GM18526 (cell line): ENCODE results near the gene NRG3.

ENCODE experiments used
- POLR2A ChIP-seq: IDR thresholded peaks from 3 replicates; pipeline ENCODE4 v1.6.1; 2011; ENCODE audit not compliant: insufficient read length; ENCODE audit errors: extremely low read depth

NRG3 gene

DNA sequence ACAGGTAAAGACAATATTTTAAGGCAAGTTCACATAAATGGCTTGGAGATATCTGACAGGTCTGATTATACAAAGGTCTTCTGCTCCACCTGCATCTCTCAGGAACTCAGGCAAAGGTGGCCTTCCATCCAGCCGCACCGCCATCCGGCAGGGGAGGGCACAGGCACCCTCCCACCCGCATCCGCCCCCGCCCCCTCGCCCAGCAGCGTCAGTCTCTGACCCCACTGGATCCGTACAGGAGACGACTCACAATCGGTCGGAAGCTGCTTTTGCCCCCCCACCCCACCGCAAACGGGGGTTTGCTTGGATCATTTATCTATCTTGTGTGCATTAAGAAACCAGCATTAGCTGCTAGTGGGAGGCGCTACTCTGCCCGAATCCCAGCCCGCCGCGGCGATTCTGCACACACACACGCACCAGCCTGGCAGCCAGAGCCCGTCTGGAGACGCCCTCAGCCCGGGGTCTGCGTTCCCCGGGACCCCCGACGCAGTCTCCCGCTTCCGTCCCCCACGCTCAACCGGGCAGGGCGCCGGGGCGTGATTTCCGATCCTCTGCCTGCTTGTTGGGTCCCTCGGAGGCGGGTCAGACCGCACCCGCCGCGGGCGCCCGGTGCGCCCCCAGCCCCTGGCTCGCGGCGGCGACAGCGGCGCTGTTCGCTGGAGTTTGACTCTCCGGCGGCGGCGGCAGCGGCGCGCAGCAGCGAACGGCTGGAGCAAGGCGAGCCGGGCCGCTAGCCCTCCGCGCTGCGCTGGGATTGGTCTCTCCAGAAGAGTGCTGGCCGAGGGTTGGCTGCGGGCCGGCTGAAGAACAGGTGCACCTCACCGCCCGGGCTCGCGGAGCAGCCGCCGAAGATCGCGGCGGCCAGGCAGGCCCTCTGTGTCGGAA is 820 bp upstream of the NRG3 start:
- no peak for TF ChIP-seq POLR2A

DNA sequence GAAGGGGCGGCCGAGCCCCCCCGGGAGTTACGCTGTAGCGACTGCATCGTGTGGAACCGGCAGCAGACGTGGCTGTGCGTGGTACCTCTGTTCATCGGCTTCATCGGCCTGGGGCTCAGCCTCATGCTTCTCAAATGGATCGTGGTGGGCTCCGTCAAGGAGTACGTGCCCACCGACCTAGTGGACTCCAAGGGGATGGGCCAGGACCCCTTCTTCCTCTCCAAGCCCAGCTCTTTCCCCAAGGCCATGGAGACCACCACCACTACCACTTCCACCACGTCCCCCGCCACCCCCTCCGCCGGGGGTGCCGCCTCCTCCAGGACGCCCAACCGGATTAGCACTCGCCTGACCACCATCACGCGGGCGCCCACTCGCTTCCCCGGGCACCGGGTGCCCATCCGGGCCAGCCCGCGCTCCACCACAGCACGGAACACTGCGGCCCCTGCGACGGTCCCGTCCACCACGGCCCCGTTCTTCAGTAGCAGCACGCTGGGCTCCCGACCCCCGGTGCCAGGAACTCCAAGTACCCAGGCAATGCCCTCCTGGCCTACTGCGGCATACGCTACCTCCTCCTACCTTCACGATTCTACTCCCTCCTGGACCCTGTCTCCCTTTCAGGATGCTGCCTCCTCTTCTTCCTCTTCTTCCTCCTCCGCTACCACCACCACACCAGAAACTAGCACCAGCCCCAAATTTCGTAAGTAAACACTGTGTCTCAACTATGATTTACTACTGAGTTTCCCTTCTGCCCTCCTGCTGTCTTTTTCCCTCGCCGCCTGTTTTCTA is 666 bp downstream of the NRG3 start:
- TF ChIP-seq POLR2A, result no peak

DNA sequence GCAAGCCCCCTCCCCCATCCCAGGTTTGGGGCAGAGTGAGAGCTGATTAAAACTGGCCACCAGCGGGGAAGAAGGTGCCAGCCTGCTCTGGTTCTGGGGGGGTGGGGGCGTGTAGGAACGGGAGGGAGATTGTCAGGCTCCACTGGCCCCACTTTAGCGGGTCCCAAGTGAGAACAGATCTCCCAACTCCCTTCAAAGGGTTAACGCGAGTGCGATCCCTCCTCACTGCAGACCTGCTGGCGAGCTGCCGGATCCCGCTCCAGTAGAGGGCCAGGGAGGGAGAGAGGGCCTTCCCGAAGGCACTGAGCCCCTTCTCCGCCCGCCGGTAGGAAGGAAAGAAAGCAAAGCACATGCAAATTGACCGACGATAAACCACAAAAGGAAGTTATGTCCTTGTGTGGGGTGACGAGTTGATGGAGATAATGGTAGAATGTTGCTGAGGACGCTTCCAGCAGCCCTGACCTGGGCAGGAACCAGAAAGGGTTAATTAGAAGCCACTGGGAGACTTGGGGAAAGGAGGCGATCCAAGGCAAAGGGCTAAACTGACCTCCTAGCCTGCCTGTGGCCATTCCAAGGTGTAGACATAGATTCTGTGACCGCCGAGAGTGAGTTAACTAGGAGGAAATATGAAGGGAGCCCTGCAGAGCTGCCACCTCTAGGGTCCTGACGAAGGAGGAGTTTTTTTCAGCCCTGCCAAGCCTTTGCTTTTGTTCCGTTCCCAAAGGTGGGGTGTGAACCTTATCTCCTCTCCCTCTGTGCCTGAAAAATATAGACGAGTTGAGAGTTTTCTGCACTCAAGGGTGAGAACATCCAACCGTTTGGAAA is 1.5 kb downstream of the NRG3 start:
- TF ChIP-seq POLR2A, result no peak

DNA sequence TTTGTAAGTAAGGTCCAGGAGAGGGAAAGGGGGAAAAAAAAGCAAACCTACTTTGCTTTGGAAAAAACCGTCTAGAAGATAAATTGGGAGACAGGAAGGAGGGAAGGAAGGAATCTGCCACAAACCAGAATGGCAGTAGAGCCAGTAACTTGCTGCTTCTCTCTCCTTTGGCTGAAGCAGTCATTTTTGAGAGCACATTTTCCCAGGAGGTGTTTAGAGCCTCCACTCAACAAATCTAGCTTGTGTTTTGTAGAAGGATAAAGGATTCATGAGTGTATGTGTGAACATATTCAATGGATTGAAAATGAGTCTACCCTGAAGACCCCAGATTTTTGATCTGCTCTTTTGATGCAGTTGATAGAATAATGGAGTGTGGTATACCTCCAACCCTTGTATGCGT is 2.6 kb downstream of the NRG3 start:
- no peak for TF ChIP-seq POLR2A

DNA sequence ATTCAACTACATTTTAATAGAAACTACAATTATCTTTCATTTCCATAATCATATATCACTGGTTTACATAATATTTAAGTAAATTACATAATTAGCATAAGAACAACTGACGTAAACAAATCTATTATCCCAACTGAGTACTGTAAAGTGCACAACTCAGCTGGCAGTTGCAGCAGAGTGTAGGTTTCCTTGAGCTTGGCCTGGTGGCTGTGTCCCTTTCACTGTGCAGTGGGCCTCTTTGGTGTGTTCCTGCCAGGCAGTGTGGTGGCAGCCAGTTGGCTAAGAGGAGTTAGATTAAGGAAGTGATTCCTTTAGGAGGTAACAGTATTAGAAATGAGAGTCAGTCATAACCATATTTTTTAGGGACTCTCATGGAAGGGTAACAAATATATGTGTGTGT is 7.0 kb downstream of the NRG3 start:
- TF ChIP-seq POLR2A, result no peak

DNA sequence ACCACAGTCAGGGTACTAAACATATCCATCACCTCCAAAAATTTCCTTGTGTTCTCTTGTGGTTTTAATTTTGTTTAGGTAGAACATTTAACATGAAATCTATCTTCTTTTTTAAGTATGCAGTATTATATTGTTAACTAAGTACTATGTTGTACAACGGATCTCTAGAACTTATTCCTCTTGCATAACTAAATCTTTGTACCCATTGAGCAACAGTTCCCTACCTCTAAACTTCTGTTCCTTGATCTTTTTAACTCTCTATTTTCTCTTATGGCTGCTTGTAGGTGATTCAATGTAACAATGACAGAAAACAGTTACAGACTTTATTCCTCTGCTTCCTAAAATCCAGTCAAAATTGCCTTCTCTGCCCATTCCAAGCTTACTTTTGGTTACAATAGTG is 9.9 kb downstream of the NRG3 start:
- TF ChIP-seq POLR2A, result no peak

DNA sequence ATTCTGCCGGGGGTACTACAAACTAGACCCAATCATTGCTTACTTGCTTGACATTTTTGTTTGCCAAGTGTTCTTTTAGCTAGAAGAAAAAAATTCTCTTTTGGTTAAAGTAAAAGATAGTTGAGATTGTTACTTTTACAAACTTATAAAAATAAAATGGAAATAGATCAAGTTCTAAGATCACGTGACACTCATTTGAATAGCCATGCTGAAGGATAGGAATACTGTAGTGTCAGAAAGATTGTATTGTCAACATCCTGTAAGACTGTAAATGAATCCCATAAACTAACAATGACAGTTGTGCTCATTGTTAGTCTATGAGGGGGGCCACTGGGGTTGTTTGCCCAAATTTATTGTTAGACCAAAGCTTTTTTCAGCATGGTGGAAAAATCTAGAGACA is 10.5 kb downstream of the NRG3 start:
- TF ChIP-seq POLR2A, result no peak

DNA sequence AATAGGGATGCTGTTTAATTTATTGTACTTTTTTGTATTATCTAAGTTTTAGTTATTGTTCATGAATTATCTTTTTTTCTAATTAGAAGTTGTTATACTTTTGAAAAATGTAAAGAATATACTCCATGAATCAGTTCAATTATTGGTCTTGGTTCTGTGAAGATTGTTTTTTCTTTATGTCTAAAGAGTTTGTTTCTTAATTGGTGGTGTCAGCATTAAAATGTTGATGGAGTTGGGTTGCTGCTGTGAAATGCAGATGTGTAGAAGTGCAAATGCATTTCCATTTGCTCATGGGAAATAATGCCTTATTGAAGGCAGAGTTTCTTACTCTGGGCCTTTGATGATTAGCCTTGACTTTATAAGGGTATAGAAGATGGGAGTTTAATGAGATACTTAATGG is 11.9 kb downstream of the NRG3 start:
- TF ChIP-seq POLR2A, result no peak

DNA sequence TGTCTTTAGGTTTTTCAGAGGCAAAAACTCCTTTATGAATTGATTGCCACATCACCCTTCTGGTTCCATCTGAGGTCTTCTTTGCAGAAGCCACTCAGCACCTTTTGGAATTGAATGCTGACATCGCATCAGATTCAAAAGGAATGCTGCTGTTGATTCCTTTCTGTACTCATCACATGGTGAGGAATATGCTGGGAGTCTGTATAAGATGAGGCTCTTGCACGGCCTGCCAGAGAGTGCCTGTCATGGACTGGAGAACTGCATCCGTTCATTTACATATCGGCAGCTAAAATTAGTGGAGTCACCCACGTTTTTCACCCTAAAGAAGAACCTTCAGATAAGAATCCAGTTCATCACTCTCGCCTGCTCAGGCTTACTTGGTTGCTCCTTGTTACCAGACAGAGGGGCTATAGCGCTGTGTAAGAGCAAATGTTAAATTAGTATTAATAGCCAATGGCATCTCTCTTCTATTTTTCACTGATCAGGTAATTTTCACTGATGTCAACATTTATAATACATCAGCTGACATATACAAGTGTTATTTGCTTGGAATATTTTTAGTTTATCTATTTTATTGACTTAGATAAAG is 14.3 kb downstream of the NRG3 start:
- no peak for TF ChIP-seq POLR2A

DNA sequence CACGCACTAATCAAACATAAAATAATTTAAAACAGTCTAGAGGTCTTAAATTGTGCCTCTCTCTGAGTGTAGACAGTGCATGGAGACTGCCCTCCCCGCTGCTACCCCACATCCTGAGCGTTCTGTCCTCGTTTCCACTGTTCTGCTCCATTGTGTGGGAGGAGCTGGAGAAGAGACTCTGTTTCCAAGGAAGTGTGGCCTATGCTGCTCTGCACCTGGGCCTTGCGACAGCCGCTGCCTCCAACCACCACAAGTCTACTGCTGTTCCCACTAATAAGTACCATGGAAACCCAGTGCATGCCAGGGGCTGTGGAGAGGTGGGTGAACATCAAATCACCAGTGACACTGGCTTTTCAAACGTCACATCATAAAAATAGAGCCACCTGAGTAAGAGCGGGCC is 19.6 kb downstream of the NRG3 start:
- no peak for TF ChIP-seq POLR2A

DNA sequence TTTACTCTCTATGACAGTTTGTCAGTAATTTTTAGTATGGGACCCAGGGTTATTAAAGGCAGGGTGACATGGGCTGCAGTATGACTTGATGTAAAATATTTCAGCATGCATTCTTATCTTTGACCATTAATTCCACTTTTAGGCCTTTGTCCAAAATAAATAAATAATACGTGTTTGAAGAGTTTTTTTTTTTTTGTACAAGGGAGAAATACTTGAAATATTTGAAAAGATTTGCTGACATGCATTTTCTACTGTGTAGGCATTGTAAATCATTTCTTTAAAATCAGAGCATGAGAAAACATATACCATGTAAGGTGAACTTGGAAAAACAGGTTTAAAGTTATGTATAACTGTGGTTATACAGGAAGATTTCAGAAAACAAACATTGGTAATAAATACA is 23.5 kb downstream of the NRG3 start:
- TF ChIP-seq POLR2A, result no peak

DNA sequence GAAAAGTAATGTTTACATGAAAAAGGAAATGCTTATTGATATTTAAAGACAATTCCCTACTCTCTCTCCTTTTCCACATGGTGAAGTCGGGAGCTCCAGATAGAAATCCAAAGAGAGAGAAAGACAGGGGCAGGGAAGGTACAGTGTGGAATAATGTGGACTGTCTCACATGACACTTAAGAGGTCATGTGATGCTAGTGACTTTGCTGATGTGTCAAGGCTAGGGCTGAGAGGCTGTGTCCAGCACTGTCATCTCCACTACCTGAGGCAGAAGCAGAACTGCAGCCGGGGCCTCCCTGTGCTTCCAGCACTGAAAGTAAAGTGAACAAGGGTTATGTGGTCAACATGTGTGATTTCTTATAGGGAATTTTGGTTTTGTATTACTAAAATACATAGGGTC is 26.0 kb downstream of the NRG3 start:
- TF ChIP-seq POLR2A, result no peak

DNA sequence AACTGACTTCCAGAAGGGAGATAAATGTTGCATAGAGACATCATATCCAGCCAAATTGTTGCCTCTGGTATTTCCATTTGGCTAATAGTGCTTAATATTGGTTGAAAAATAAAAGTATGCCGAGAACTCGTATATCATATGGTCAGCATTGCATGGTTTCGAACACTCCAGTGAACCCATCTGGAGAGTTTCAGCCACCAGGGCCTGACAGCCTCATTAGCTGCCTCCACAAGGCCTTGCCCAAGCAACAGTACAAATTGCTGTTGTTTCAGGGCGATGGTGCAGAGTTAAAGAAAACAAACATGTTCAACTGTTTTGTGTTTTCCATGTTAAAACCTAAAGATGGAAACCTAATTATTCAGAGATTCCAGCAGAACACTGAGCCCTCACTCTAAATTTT is 28.5 kb downstream of the NRG3 start:
- no peak for TF ChIP-seq POLR2A

DNA sequence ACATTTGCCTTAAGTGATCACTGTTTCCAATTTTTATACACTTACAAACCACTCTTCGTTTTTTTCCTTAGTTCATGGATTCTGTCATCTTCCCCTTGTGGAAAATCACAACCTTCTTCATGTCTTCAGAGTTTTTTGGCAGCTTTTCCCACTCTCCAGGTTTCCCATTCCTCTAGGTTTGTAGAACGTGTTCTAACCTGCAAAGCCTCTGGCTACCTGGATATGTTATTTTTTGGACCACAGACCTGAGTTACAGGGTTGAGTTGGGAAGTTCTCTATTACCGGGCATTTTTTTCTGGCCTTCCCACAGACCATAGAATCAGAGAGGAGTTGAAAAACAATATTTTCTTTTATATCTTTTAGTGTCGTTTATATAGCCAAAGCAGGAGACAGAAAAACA is 30.2 kb downstream of the NRG3 start:
- TF ChIP-seq POLR2A, result no peak

DNA sequence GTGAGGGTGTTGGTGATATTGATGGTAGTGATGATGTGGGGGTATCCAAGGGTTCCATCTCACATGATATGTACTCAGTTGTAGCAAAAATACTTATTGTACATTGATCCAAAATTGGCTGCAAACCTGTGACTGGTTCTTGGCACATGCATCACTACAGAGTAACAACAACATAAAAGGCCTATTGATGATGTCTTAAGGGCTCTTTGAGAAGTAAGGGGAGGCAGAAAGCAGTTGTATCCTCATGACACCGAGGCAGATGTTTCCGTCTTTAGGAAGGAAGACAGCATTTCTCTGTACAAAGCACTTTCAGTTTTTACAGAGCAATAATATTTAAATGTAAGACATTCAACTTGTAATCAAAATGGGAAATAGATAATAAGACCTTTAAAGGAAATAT is 34.5 kb downstream of the NRG3 start:
- no peak for TF ChIP-seq POLR2A
